Measurements from ENCODE around the gene CFAP251. TPM values are rescaled to one million over a fixed set of nuclear protein-coding genes. Genes with fewer than 3 reads are reported as not detected.

CFAP251 gene
- total and polyA plus RNA-seq, 2 of the 8 experiments (the other 6 are each of a cell fraction or from before 2014, with no cell fraction given): 1.8 to 2.9 TPM

DNA sequence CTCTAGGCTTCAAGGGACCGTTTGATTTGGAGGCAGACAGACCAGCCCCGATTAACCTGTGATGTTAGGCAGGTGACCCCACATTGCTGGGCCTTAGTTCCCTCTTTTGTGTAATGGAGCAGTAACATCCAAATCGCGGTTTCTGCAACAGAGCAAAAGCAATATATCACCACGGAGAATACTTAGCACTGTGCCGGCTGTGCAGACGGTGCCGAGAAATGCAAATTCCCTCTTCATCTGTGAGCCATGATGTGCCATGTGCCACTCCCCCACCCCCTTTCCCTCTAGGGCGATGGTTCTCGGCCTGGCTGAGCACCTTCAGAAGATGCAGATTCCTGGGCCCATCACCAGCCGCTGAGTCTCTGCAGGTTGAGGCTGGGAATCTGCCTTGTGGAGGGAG, 114.2 kb downstream of the CFAP251 start:
- Histone ChIP-seq H3K56ac (replicated peaks; ENCODE audit: insufficient read length, low read depth, low read length) (no peak overlapping the region), H2AK5ac (ENCODE audit: low read depth, low read length) (no peak overlapping the region), H3K4me1 (replicated peaks in 1 of 4; ENCODE audit: control insufficient read depth in 3 of 4, insufficient read depth in 4 of 4, low read length in 3 of 4) (peaks cover 0 to 9% (median 5%) of the 10 kb centered on the region in 4 experiments; a peak in 6 of 7 replicates), H3K4me2 (ENCODE audit: insufficient read depth in 1 of 2, low read depth in 2 of 2, low read length in 2 of 2) (no peak overlapping the region), H4K20me1 (replicated peaks in 1 of 2; ENCODE audit: control insufficient read depth in 1 of 2, insufficient read depth in 2 of 2, low read length in 2 of 2) (peaks cover 9 to 24% of the 10 kb centered on the region in 2 experiments), H3K79me2 (ENCODE audit: control insufficient read depth in 1 of 2, insufficient read depth in 2 of 2, low read length in 2 of 2) (peaks cover 0 to 25% of the 10 kb centered on the region in 2 experiments; a peak in 3 of 4 replicates), H3K27me3 (replicated peaks in 1 of 4; ENCODE audit: control insufficient read depth in 3 of 4, extremely low read depth in 1 of 4, insufficient read depth in 3 of 4, low read length in 3 of 4) (no peaks in the 10 kb centered on the region), H2BK12ac (ENCODE audit: low read depth, low read length) (no peak overlapping the region), H3K23ac (ENCODE audit: insufficient read length) (no peak overlapping the region), H3K27ac (ENCODE audit: low read depth, low read length) (no peak overlapping the region), H4K8ac (ENCODE audit: extremely low read depth, insufficient read depth, low read length) (no peak overlapping the region), H2BK5ac (ENCODE audit: low read depth, low read length) (no peak overlapping the region), H2BK15ac (ENCODE audit: low read length) (no peak overlapping the region), H3K23me2 (ENCODE audit: low read depth, low read length) (0 out of 2 replicates have a peak, but pooled peaks cover 1% of the 10 kb centered on the region), H3K14ac (ENCODE audit: insufficient read length) (no peak overlapping the region), H4K5ac (ENCODE audit: insufficient read length, low read depth, low read length) (no peak overlapping the region), H3K9ac (replicated peaks in 1 of 4; ENCODE audit: extremely low read depth in 1 of 4, low read depth in 3 of 4, low read length in 3 of 4) (no peak overlapping the region), H3K36me3 (ENCODE audit: control insufficient read depth in 2 of 4, insufficient read depth in 4 of 4, low read length in 3 of 4) (peaks cover 0 to 6% (median 5%) of the 10 kb centered on the region in 4 experiments; a peak in 2 of 8 replicates), H2AFZ (ENCODE audit: low read length) (no peak overlapping the region), H3K9me3 (ENCODE audit: insufficient read depth in 2 of 2, low read depth in 1 of 2, low read length in 1 of 2) (no peaks in the 10 kb centered on the region), H2BK20ac (ENCODE audit: low read length) (no peak overlapping the region), H4K91ac (replicated peaks; ENCODE audit: insufficient read length, low read length) (no peak overlapping the region), H3K4me3 (ENCODE audit: extremely low read depth in 1 of 4, insufficient read depth in 2 of 4, low read depth in 3 of 4, low read length in 4 of 4) (no peak overlapping the region), H2BK120ac (replicated peaks; ENCODE audit: low read depth, low read length) (no peak overlapping the region), H3K18ac (ENCODE audit: extremely low read depth, low read length) (no peak overlapping the region), H3K79me1 (ENCODE audit: low read depth, low read length) (peaks cover 9% of the 10 kb centered on the region), H3K4ac (replicated peaks; ENCODE audit: insufficient read length, low read depth, low read length) (no peak overlapping the region)
- POLR2A ChIA-PET (ENCODE audit: partially characterized antibody): interaction anchor here (0.9 to 2.2 kb wide), 4 partner anchors 11 to 192 kb away, joined by 3 to 9 read pairs (median 4); partner anchors contain the start of gene BCL7A
- FAIRE-seq (no peak), DNase-seq (ENCODE audit: low read depth in 1 of 2, low spot score in 2 of 2) (no peak)
- WGBS, 2 experiments (ENCODE audit: extremely low coverage in 1 of 2, insufficient coverage in 1 of 2, insufficient read length in 1 of 2, insufficient replicate concordance in 2 of 2, low coverage in 1 of 2, low lambda C conversion rate in 2 of 2, missing lambda C conversion rate in 1 of 2): 96% methylated on average over 11 of the region's 11 CpGs; no CpG with 5 or more reads in 1 of the 2 experiments
- CTCF ChIA-PET (ENCODE audit: partially characterized antibody): interaction anchor here (0.6 to 3.4 kb wide), 15 partner anchors 9 to 351 kb away, joined by 3 to 18 read pairs (median 4); no protein-coding TSS in a partner anchor
- TF ChIP-seq ASH2L (IDR thresholded peaks at IDR 0.05; ENCODE audit: low read length) (no peak), JUN (IDR thresholded peaks at IDR 0.05; ENCODE audit: low read depth, low read length) (no peak), CBX5 (IDR thresholded peaks at IDR 0.05; ENCODE audit: low read depth, low read length) (no peak), POLR2A (IDR thresholded peaks at IDR 0.05; ENCODE audit: control extremely low read depth in 1 of 2, low read depth in 2 of 2, low read length in 2 of 2) (no peak), SP2 (IDR thresholded peaks at IDR 0.05; ENCODE audit: low read length) (no peak), TCF12 (IDR thresholded peaks at IDR 0.05; ENCODE audit: low read depth, low read length) (no peak), ZNF274 (IDR thresholded peaks at IDR 0.05; ENCODE audit: borderline replicate concordance, extremely low read depth, low read length) (no peak), EGR1 (IDR thresholded peaks at IDR 0.05; ENCODE audit: borderline replicate concordance, low read depth, low read length) (no peak), RXRA (IDR thresholded peaks at IDR 0.05; ENCODE audit: insufficient read depth, low read depth, low read length) (no peak), NRF1 (IDR thresholded peaks at IDR 0.05; ENCODE audit: low read depth, low read length) (no peak), HDAC6 (IDR thresholded peaks at IDR 0.05; ENCODE audit: low read depth, low read length) (no peak), SIRT6 (IDR thresholded peaks at IDR 0.05; ENCODE audit: low read length) (no peak), CEBPB (IDR thresholded peaks at IDR 0.05; ENCODE audit: low read depth, low read length) (no peak)

Data from H1 (cell line).